Stomach (tissue), 9 donors: Measurements from ENCODE around the gene CHTF8. TPM values are rescaled to one million over a fixed set of nuclear protein-coding genes. Genes with fewer than 3 reads are reported as not detected.
A peak's percentile ranks its signal among the peaks of the same experiment; 100 is the strongest.
"Not testable (repeated sequence)": the region's sequence is repeated elsewhere in the genome, so short reads cannot be mapped to it uniquely, and the experiment has no call there.

Source experiments
- DNase-seq, 2 donors: peaks; one replicate each; pipeline versions ENCODE4 v3.0.0 to v3.0.0-alpha.2; 2013 to 2019
- H3K27ac ChIP-seq, 5 donors: fragments of 200-600 bp in 4 of 5; sonication (generic) in 4 of 5; one replicate each; pipeline ENCODE4 v1.5.1; 2013 to 2019; ENCODE audit warnings: mild to moderate bottlenecking in 1 of 5, moderate library complexity in 1 of 5
- H3K27me3 ChIP-seq, 3 donors: fragments of 200-600 bp; sonication (generic); one replicate each; pipeline ENCODE4 v1.5.1; 2017 to 2019; ENCODE audit warnings: mixed run types in 1 of 3
- H3K36me3 ChIP-seq, 4 donors: fragments of 200-600 bp; sonication (generic); 1 replicate in 3 of 4; 2 replicates in 1 of 4; pipeline ENCODE4 v1.5.1; 2016 to 2019
- H3K4me1 ChIP-seq, 4 donors: fragments of 200-600 bp; sonication (generic); one replicate each; pipeline ENCODE4 v1.5.1; 2016 to 2019
- H3K4me3 ChIP-seq, 4 donors: fragments of 200-600 bp; sonication (generic) in 3 of 4; one replicate each; pipeline ENCODE4 v1.5.1; 2016 to 2019; ENCODE audit warnings: mild to moderate bottlenecking in 1 of 4
- H3K9me3 ChIP-seq, 4 donors: fragments of 200-600 bp; sonication (generic); one replicate each; pipeline ENCODE4 v1.5.1; 2016 to 2019
- EP300 ChIP-seq: sonication (generic); formaldehyde crosslinking; IDR thresholded peaks from one replicate; pipeline ENCODE4 v1.6.1; 2017; ENCODE audit warnings: antibody characterized with exemption
- POLR2A ChIP-seq, 4 donors: fragments of 450-650 bp; IDR thresholded peaks; one replicate each; pipeline ENCODE4 v1.6.1; 2016; ENCODE audit warnings: antibody characterized with exemption in 4 of 4, control low read depth in 2 of 4, mild to moderate bottlenecking in 1 of 4, moderate library complexity in 1 of 4
- POLR2AphosphoS5 ChIP-seq, 3 donors: sonication (generic); formaldehyde crosslinking; IDR thresholded peaks; one replicate each; pipeline ENCODE4 v1.6.1; 2016; ENCODE audit warnings: antibody characterized with exemption in 3 of 3
- WGBS, 5 donors: extraction: QIAGEN DNeasy Blood & Tissue Kit in 3 of 5; methylation state at CpG; one replicate each; pipeline versions ENCODE4 v1.1.5 to v1.1.7; 2013 to 2018; 5-methylcytosine and 5-hydroxymethylcytosine counted together
- intact Hi-C: fragments of 100-400 bp; cut with DNase I; formaldehyde crosslinking; loops from one replicate; pipeline ENCODE4 v1.15.1; 2023; ENCODE audit warnings: low total_unique reads
- polyA plus RNA-seq, 3 donors: library from polyadenylated mRNA; stranded (reverse); fragments of 200-250 nt; gene quantifications; one replicate each; pipeline ENCODE4 v1.2.3, GENCODE V29; 2013
- total RNA-seq, 5 donors: library from RNA; depleted of rRNA; stranded (reverse); fragments of >200 nt; gene quantifications; one replicate each; pipeline versions ENCODE4 v1.1.0 to v1.2.3, GENCODE V29; 2014 to 2016
- TF ChIP-seq, protein P1 (sequence below), 7 experiments: fragments of 450-650 bp in 4 of 7; fragments of 200-600 bp in 3 of 7; sonication (generic) in 3 of 7; IDR thresholded peaks; one replicate each; pipeline ENCODE4 v1.5.1; 2016 to 2019; ENCODE audit warnings: antibody characterized with exemption in 7 of 7, control low read depth in 2 of 7, mild to moderate bottlenecking in 1 of 7
- donor health status: healthy with polysubstance abuse.
- donor health status: Bipolar disorder and iron deficiency.
- donor health status: healthy.

CHTF8 gene
- total and polyA plus RNA-seq, 8 donors, result 12.3 to 83.2 (median 48.9) TPM

DNA sequence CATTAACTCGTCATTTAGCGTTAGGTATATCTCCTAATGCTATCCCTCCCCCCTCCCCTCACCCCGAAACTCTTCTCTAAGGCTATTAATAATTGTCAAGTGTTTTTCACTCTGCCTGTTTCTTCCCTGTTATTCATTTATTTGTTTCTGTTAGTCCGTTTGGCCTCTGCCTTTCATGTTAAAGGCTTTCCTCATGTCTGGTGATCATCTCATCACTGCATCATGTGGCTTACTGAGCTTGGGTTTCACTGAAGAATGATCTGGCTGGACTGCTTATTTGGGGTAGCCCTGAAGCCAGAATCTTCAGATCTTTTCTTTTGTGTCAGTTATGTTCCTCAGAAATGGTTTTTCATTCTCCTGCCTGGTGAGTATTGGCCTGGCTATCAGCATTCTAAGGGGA is 9.5 kb upstream of the CHTF8 start:
- DNase-seq, result no peak
- TF ChIP-seq, protein P1, sequence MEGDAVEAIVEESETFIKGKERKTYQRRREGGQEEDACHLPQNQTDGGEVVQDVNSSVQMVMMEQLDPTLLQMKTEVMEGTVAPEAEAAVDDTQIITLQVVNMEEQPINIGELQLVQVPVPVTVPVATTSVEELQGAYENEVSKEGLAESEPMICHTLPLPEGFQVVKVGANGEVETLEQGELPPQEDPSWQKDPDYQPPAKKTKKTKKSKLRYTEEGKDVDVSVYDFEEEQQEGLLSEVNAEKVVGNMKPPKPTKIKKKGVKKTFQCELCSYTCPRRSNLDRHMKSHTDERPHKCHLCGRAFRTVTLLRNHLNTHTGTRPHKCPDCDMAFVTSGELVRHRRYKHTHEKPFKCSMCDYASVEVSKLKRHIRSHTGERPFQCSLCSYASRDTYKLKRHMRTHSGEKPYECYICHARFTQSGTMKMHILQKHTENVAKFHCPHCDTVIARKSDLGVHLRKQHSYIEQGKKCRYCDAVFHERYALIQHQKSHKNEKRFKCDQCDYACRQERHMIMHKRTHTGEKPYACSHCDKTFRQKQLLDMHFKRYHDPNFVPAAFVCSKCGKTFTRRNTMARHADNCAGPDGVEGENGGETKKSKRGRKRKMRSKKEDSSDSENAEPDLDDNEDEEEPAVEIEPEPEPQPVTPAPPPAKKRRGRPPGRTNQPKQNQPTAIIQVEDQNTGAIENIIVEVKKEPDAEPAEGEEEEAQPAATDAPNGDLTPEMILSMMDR (IDR thresholded peaks at IDR 0.05), result no peak
- intact Hi-C loops, result no loop called here
- no peaks in the 10 kb centered on the region for H3K27me3 ChIP-seq
- WGBS, 5 donors, result 82 to 93% (median 91%) methylated on average over 2 to 4 of the region's 4 CpGs
- H3K4me3 ChIP-seq, result no peak overlapping the region
- H3K9me3 ChIP-seq, result no peaks in the 10 kb centered on the region
- H3K27ac ChIP-seq, result no peak overlapping the region
- H3K4me1 ChIP-seq, result peaks cover 0 to 9% (median 4%) of the 10 kb centered on the region in 4 donors
- peaks cover 21 to 99% (median 92%) of the 10 kb centered on the region in 4 donors for H3K36me3 ChIP-seq

DNA sequence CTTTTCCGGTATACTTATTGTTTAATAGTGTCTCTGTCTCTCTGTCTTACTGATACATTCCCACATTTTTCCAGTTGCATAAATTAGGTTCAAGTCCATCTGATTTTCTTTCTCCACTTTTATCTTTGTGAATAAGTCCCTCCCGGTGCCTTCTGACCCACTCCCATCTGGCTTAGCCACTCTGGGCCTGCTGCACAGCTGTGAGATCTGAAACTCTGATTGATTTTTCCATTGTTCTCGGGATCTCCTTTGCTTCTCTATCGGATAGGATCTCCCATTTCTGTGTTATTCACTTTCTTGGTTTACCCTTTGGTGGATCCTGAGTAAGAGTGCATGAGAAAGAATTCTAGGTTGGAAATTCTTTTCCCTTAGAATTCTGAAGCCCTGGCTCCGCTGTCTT is 8.6 kb upstream of the CHTF8 start:
- WGBS, 5 donors, result 80 to 92% (median 82%) methylated on average over 5 of the region's 5 CpGs

DNA sequence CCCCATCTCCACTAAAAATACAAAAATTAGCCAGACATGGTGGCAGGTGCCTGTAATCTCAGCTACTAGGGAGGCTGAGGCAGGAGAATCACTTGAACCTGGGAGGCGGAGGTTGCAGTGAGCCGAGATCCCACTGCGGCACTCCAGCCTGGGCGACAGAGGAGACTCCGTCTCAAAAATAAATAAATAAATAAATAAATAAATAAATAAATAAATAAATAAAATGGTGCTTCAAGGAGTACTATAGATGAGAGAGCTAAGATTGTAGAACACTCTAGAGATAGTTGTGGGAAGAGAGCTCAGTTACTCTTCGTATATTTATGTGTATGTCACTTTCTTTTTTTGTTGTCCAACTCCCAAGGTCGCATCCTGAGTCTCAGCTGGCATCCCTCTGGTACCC is 7.1 kb upstream of the CHTF8 start:
- H3K27me3 ChIP-seq, intact Hi-C loops, H3K9me3 ChIP-seq, H3K4me3 ChIP-seq, H3K4me1 ChIP-seq, DNase-seq, H3K27ac ChIP-seq: not testable (repeated sequence)
- 94 to 97% (median 95%) methylated on average over 7 of the region's 7 CpGs for WGBS, 5 donors
- H3K36me3 ChIP-seq, result peaks cover 17 to 86% (median 81%) of the 10 kb centered on the region in 4 donors

More for the DNA sequence above, 8.6 kb upstream of the CHTF8 start:
- H3K4me1 ChIP-seq, result peaks cover 0 to 9% (median 4%) of the 10 kb centered on the region in 4 donors
- H3K27ac ChIP-seq, result no peak overlapping the region
- H3K27me3 ChIP-seq, result no peaks in the 10 kb centered on the region
- intact Hi-C loops, result no loop called here
- peaks cover 17 to 95% (median 91%) of the 10 kb centered on the region in 4 donors for H3K36me3 ChIP-seq
- H3K9me3 ChIP-seq, result no peaks in the 10 kb centered on the region
- no peak for DNase-seq
- H3K4me3 ChIP-seq, result no peak overlapping the region
- TF ChIP-seq, protein P1 (IDR thresholded peaks at IDR 0.05), result no peak
- TF ChIP-seq POLR2A (IDR thresholded peaks at IDR 0.05) (no peak), POLR2AphosphoS5 (IDR thresholded peaks at IDR 0.05) (no peak), EP300 (no peak)

DNA sequence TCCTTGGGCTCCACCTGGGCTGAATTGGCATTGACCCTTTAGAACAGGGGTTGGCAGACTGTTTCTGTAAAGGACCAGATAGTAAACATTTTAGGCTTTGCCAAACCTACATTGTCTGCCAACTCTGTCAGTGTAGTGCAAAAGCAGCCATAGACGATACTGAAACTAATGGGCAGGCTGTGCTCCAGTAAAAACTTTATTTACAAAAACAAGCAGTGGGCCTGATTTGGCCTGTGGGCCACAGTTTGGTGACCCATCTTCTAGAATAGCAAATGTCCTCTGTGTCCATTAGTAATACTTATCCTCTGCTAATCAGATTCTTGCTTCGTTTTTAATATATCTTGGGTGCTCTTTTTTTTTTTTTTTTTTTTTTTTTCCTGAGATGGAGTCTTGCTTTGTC is 6.2 kb upstream of the CHTF8 start:
- Histone ChIP-seq H3K36me3 (peaks cover 15 to 78% (median 72%) of the 10 kb centered on the region in 4 donors), H3K9me3 (no peaks in the 10 kb centered on the region), H3K4me3 (no peak overlapping the region), H3K4me1 (peaks cover under 1 to 18% (median 9%) of the 10 kb centered on the region in 4 donors), H3K27ac (no peak overlapping the region), H3K27me3 (no peaks in the 10 kb centered on the region)
- TF ChIP-seq EP300 (no peak), POLR2A (IDR thresholded peaks at IDR 0.05) (no peak), POLR2AphosphoS5 (IDR thresholded peaks at IDR 0.05) (no peak)
- TF ChIP-seq, protein P1 (IDR thresholded peaks at IDR 0.05), result no peak
- intact Hi-C loops, result no loop called here
- no peak for DNase-seq
- 74 to 84% (median 81%) methylated on average over 2 of the region's 2 CpGs for WGBS, 5 donors

DNA sequence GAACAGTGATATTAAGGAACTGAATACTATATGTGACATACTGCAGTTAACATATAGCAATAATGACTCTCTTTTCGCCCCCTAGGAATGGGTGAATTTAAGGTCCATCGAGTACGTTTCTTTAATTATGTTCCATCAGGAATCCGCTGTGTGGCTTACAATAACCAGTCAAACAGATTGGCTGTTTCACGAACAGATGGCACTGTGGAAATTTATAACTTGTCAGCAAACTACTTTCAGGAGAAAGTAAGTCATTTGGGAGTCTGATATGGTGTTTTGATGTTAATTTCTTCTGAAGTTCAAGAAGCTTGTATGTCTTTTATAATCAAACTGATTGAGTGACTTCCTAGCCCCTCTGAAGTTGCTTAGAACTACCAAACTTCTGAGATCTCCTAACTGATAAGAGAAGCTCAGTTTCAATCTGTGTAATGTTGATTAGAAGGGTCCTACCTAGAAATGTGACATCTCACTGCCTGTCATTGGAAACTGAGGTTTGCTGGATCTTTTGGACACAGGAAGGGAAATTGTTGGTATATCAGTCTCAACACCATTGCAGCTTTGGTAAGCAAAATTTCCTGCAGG is 1.1 kb upstream of the CHTF8 start:
- 17 to 29% (median 26%) methylated on average over 5 of the region's 5 CpGs for WGBS, 5 donors
- no peak for DNase-seq
- Histone ChIP-seq H3K4me3 (peak overlapping the region; percentile 94 to 99 (median 96)), H3K27ac (peak overlapping the region in 3 of 5 donors; percentile 91 to 98 (median 97)), H3K36me3 (peaks cover 6 to 26% (median 24%) of the 10 kb centered on the region in 4 donors), H3K9me3 (no peaks in the 10 kb centered on the region), H3K4me1 (peaks cover 16 to 54% (median 34%) of the 10 kb centered on the region in 4 donors), H3K27me3 (no peaks in the 10 kb centered on the region)
- TF ChIP-seq, protein P1 (IDR thresholded peaks at IDR 0.05), result no peak
- TF ChIP-seq POLR2AphosphoS5 (IDR thresholded peaks at IDR 0.05), result no peak
- TF ChIP-seq POLR2A (IDR thresholded peaks at IDR 0.05), result no peak
- no peak for TF ChIP-seq EP300
- intact Hi-C loops, result no loop called here
